Endodermal cell (in vitro differentiated cells): ENCODE results near the gene C1D. TPM values are rescaled to one million over a fixed set of nuclear protein-coding genes. Genes with fewer than 3 reads are reported as not detected.

ENCODE experiments used
- DNase-seq: peaks from one replicate; pipeline ENCODE4 v3.0.0-alpha.2; 2017
- H3K27ac ChIP-seq: 2 replicates; pipeline ENCODE4 v1.5.1; 2013; ENCODE audit warnings: mild to moderate bottlenecking, low read depth, low read length, moderate library complexity
- H3K27me3 ChIP-seq: 2 replicates; pipeline ENCODE4 v1.6.1; 2013; ENCODE audit warnings: mild to moderate bottlenecking, low read length, moderate library complexity; ENCODE audit not compliant: insufficient read depth, control insufficient read depth, poor library complexity, severe bottlenecking
- H3K36me3 ChIP-seq: 2 replicates; pipeline ENCODE4 v1.7.0; 2013; ENCODE audit warnings: mild to moderate bottlenecking, low read length, moderate library complexity; ENCODE audit not compliant: control insufficient read depth, insufficient read depth
- H3K4me1 ChIP-seq: one replicate; pipeline ENCODE4 v1.7.0; 2013; ENCODE audit warnings: low read length; ENCODE audit not compliant: control insufficient read depth, insufficient read depth
- H3K4me3 ChIP-seq: 2 replicates; pipeline ENCODE4 v1.5.1; 2013; ENCODE audit warnings: mild to moderate bottlenecking, low read length, moderate library complexity
- H3K9ac ChIP-seq: 2 replicates; pipeline ENCODE4 v1.6.1; 2013; ENCODE audit warnings: mild to moderate bottlenecking, low read length, moderate library complexity; ENCODE audit not compliant: poor library complexity, severe bottlenecking; ENCODE audit errors: extremely low read depth
- H3K9me3 ChIP-seq: 2 replicates; pipeline ENCODE4 v1.6.1; 2013; ENCODE audit warnings: mild to moderate bottlenecking, low read length, moderate library complexity; ENCODE audit not compliant: control insufficient read depth
- H3K27ac Mint-ChIP-seq: 2 replicates; pipeline ENCODE4 v1.8.0; 2020; ENCODE audit warnings: mixed read lengths
- H3K27me3 Mint-ChIP-seq: 2 replicates; pipeline ENCODE4 v1.8.0; 2021; ENCODE audit warnings: mild to moderate bottlenecking, mixed read lengths; ENCODE audit not compliant: insufficient read depth
- H3K36me3 Mint-ChIP-seq: 2 replicates; pipeline ENCODE4 v1.8.0; 2020; ENCODE audit warnings: low read depth, mixed read lengths
- H3K4me1 Mint-ChIP-seq: 2 replicates; pipeline ENCODE4 v1.8.0; 2020; ENCODE audit warnings: mixed read lengths
- H3K4me3 Mint-ChIP-seq: 2 replicates; pipeline ENCODE4 v1.8.0; 2020; ENCODE audit warnings: mild to moderate bottlenecking, moderate library complexity, mixed read lengths
- H3K9me3 Mint-ChIP-seq: 2 replicates; pipeline ENCODE4 v1.8.0; 2020; ENCODE audit warnings: mild to moderate bottlenecking, mixed read lengths
- WGBS, 2 experiments: methylation state at CpG; one replicate each; pipeline versions ENCODE4 v1.1.5 to v1.1.7; 2013; ENCODE audit warnings: missing lambda C conversion rate in 2 of 2, mixed read lengths in 1 of 2; ENCODE audit not compliant: insufficient coverage in 1 of 2, insufficient read length in 1 of 2; 5-methylcytosine and 5-hydroxymethylcytosine counted together
- total RNA-seq, 2 donors: library from RNA; stranded (reverse); fragmentation: NEBNext Ultra II Directional in 1 of 2; extraction: Animal tissue kit (Norgen Biotek cat#: 25700) in 1 of 2; gene quantifications; 2 replicates in 1 of 2; 3 replicates in 1 of 2; pipeline ENCODE4 v1.2.1, GENCODE V29; 2021
- TF ChIP-seq, protein P1 (sequence below): fragments of 200-600 bp; sonication (generic); conservative IDR thresholded peaks from 2 replicates; pipeline ENCODE4 v1.5.0; 2021; ENCODE audit warnings: antibody characterized with exemption, mild to moderate bottlenecking

C1D gene
- total RNA-seq, 2 donors from 2014 or later, result 20.7 to 25.4 TPM

DNA sequence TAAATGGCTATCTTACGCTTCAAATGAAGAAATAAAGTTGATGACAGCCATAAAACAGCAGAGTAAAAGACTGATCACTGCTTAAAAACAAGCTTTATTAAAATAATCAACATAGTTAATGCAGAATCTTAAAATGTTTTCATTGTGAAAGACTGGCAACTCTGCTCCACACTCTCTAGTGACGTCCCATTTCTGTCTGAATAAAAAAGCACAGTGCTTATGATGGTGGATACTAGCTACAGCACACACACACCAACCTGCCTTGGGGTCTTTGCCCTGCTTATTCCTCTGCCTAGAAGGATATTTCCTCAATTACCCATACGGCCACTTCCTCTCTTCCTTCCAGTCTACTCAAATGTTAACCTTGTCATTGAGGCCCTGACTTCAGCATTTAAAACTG is 19.1 kb downstream of the C1D start:
- WGBS, 2 experiments, result 90 to 100% methylated on average over 2 to 3 of the region's 3 CpGs
- H3K9ac ChIP-seq, result no peak overlapping the region
- no peaks in the 10 kb centered on the region for H3K27me3 Mint-ChIP-seq
- H3K27ac ChIP-seq, result no peak overlapping the region
- H3K36me3 Mint-ChIP-seq, result peaks cover 7% of the 10 kb centered on the region
- no peaks in the 10 kb centered on the region for H3K4me1 Mint-ChIP-seq
- H3K4me3 ChIP-seq, result no peak overlapping the region
- H3K36me3 ChIP-seq, result peaks cover 25% of the 10 kb centered on the region
- no peak for DNase-seq
- no peaks in the 10 kb centered on the region for H3K9me3 ChIP-seq
- H3K4me1 ChIP-seq, result no peaks in the 10 kb centered on the region
- H3K27me3 ChIP-seq, result no peaks in the 10 kb centered on the region
- H3K9me3 Mint-ChIP-seq, result no peaks in the 10 kb centered on the region
- H3K4me3 Mint-ChIP-seq, result no peak overlapping the region
- TF ChIP-seq, protein P1, sequence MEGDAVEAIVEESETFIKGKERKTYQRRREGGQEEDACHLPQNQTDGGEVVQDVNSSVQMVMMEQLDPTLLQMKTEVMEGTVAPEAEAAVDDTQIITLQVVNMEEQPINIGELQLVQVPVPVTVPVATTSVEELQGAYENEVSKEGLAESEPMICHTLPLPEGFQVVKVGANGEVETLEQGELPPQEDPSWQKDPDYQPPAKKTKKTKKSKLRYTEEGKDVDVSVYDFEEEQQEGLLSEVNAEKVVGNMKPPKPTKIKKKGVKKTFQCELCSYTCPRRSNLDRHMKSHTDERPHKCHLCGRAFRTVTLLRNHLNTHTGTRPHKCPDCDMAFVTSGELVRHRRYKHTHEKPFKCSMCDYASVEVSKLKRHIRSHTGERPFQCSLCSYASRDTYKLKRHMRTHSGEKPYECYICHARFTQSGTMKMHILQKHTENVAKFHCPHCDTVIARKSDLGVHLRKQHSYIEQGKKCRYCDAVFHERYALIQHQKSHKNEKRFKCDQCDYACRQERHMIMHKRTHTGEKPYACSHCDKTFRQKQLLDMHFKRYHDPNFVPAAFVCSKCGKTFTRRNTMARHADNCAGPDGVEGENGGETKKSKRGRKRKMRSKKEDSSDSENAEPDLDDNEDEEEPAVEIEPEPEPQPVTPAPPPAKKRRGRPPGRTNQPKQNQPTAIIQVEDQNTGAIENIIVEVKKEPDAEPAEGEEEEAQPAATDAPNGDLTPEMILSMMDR, result no peak
- H3K27ac Mint-ChIP-seq, result no peak overlapping the region

DNA sequence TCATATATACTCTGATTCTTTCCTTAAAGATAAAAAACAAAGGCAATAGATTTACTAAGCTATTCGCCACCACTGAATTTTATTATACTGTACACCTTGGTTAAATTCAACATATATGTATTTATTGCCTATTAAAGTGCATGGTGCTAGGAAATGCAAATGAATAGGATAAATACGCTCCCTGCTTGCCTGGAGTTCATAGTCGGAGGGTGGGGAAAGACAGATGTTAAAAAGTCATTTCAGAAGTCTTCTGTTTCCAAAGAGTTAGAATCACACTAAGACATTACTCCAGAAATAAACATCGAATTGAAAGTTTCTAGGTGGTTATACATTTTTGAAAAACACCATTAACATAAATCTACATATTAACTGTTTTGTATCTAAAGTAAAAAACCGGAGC is 19.8 kb downstream of the C1D start:
- Mint-ChIP-seq H3K36me3 (peaks cover 7% of the 10 kb centered on the region), H3K4me1 (no peaks in the 10 kb centered on the region), H3K9me3 (no peaks in the 10 kb centered on the region), H3K4me3 (no peak overlapping the region), H3K27ac (no peak overlapping the region), H3K27me3 (no peaks in the 10 kb centered on the region)
- TF ChIP-seq, protein P1, result no peak
- Histone ChIP-seq H3K27me3 (no peaks in the 10 kb centered on the region), H3K4me1 (no peaks in the 10 kb centered on the region), H3K9me3 (no peaks in the 10 kb centered on the region), H3K36me3 (peaks cover 25% of the 10 kb centered on the region), H3K27ac (no peak overlapping the region), H3K9ac (no peak overlapping the region), H3K4me3 (no peak overlapping the region)
- 96 to 100% methylated on average over 1 to 4 of the region's 5 CpGs for WGBS, 2 experiments
- no peak for DNase-seq

DNA sequence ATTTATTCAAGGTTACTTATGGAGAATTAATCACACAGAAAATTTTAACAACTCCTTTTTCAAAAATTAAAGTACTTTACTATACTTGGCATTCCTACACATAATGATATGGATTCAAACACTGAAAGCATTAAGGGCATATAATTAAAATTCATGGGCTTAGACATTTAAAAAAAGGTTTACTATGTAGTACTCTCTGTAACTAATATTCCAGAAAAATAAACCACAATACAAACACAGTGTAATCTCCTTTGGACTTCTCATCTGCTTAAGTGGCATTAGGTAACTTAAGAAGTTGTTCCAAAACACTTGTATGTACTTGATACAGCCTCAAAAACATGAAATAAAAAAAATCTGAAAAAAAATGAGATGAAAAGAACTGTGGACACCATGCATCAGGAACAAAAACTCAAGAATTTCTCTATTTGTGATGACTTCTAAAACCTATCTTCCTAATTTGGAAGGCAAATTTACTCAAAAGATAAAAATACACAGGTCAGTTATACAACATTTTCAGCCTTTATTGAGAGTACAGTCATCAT is 21.0 kb downstream of the C1D start:
- no peak overlapping the region for H3K27ac ChIP-seq
- H3K27me3 Mint-ChIP-seq, result no peaks in the 10 kb centered on the region
- TF ChIP-seq, protein P1, result no peak
- H3K27ac Mint-ChIP-seq, result no peak overlapping the region
- H3K9ac ChIP-seq, result no peak overlapping the region
- H3K9me3 Mint-ChIP-seq, result no peaks in the 10 kb centered on the region
- no peak overlapping the region for H3K4me3 ChIP-seq
- H3K4me1 Mint-ChIP-seq, result no peaks in the 10 kb centered on the region
- H3K36me3 ChIP-seq, result peaks cover 24% of the 10 kb centered on the region
- H3K27me3 ChIP-seq, result no peaks in the 10 kb centered on the region
- no peak overlapping the region for H3K4me3 Mint-ChIP-seq
- H3K4me1 ChIP-seq, result no peaks in the 10 kb centered on the region
- no peak for DNase-seq
- H3K36me3 Mint-ChIP-seq, result peaks cover 7% of the 10 kb centered on the region
- no peaks in the 10 kb centered on the region for H3K9me3 ChIP-seq
